T-helper 2 cell treated with Interferon-gamma antibody and Interleukin-4, amounts not matched to agents 5 μg/mL and 100 μg/mL, for 36 hours (primary cell): Measurements from ENCODE around the gene ADI1.
"Not testable (repeated sequence)": the region's sequence is repeated elsewhere in the genome, so short reads cannot be mapped to it uniquely, and the experiment has no call there.

Source experiments
- DNase-seq: peaks from one replicate; pipeline ENCODE4 v3.0.0; 2021; ENCODE audit warnings: low spot score
- H3K27ac Mint-ChIP-seq: one replicate; pipeline ENCODE4 v1.8.0; 2021; ENCODE audit warnings: mild to moderate bottlenecking, mixed read lengths
- H3K27me3 Mint-ChIP-seq: one replicate; pipeline ENCODE4 v1.8.0; 2021; ENCODE audit warnings: low read depth, mixed read lengths
- H3K36me3 Mint-ChIP-seq: one replicate; pipeline ENCODE4 v1.8.0; 2021; ENCODE audit warnings: low read depth, mixed read lengths
- H3K4me1 Mint-ChIP-seq: one replicate; pipeline ENCODE4 v1.8.0; 2021; ENCODE audit warnings: low read depth, mixed read lengths
- H3K4me3 Mint-ChIP-seq: one replicate; pipeline ENCODE4 v1.8.0; 2022; ENCODE audit warnings: mild to moderate bottlenecking, moderate library complexity, mixed read lengths
- H3K9me3 Mint-ChIP-seq: one replicate; pipeline ENCODE4 v1.8.0; 2021; ENCODE audit warnings: mixed read lengths

Gene ADI1

GRCh38 chr2:3454802-3455201, 64.5 kb downstream of the ADI1 start:
- no peak overlapping the region for H3K27ac Mint-ChIP-seq

GRCh38 chr2:3454005-3454404, 65.3 kb downstream of the ADI1 start:
- H3K9me3 Mint-ChIP-seq, H3K27ac Mint-ChIP-seq, DNase-seq, H3K4me1 Mint-ChIP-seq, H3K27me3 Mint-ChIP-seq, H3K4me3 Mint-ChIP-seq: not testable (repeated sequence)
- H3K36me3 Mint-ChIP-seq, result peaks cover 25% of the 10 kb centered on the region

More at GRCh38 chr2:3454802-3455201, 64.5 kb downstream of the ADI1 start:
- H3K4me3 Mint-ChIP-seq, result no peak overlapping the region
- peaks cover 24% of the 10 kb centered on the region for H3K36me3 Mint-ChIP-seq
- DNase-seq, result no peak
- H3K4me1 Mint-ChIP-seq, result peaks cover 2% of the 10 kb centered on the region
- no peaks in the 10 kb centered on the region for H3K27me3 Mint-ChIP-seq
- H3K9me3 Mint-ChIP-seq, result no peaks in the 10 kb centered on the region

- DNase-seq, result no peak
- Mint-ChIP-seq H3K27me3 (no peaks in the 10 kb centered on the region), H3K9me3 (no peaks in the 10 kb centered on the region), H3K36me3 (peaks cover 23% of the 10 kb centered on the region), H3K27ac (no peak overlapping the region), H3K4me1 (peaks cover 2% of the 10 kb centered on the region), H3K4me3 (no peak overlapping the region)
These were observed 65.9 kb downstream of the ADI1 start for GRCh38 chr2:3453190-3453999.

- DNase-seq, result no peak
- Mint-ChIP-seq H3K27me3 (no peaks in the 10 kb centered on the region), H3K36me3 (peaks cover 20% of the 10 kb centered on the region), H3K9me3 (no peaks in the 10 kb centered on the region), H3K4me1 (peaks cover 2% of the 10 kb centered on the region), H3K4me3 (no peak overlapping the region), H3K27ac (no peak overlapping the region)
These were observed 67.2 kb downstream of the ADI1 start for GRCh38 chr2:3451926-3452671.

GRCh38 chr2:3451169-3451568, 68.2 kb downstream of the ADI1 start:
- Mint-ChIP-seq H3K27me3 (no peaks in the 10 kb centered on the region), H3K4me1 (peaks cover 2% of the 10 kb centered on the region), H3K36me3 (peaks cover 19% of the 10 kb centered on the region), H3K9me3 (no peaks in the 10 kb centered on the region), H3K27ac (peak overlapping the region; percentile 37), H3K4me3 (no peak overlapping the region)
- no peak for DNase-seq

- Mint-ChIP-seq H3K9me3 (no peaks in the 10 kb centered on the region), H3K4me1 (peaks cover 2% of the 10 kb centered on the region), H3K36me3 (peaks cover 17% of the 10 kb centered on the region), H3K27me3 (no peaks in the 10 kb centered on the region), H3K4me3 (no peak overlapping the region), H3K27ac (no peak overlapping the region)
- no peak for DNase-seq
These were observed 68.8 kb downstream of the ADI1 start for GRCh38 chr2:3450385-3451010.

GRCh38 chr2:3449936-3450335, 69.4 kb downstream of the ADI1 start:
- peaks cover 17% of the 10 kb centered on the region for H3K36me3 Mint-ChIP-seq
- no peaks in the 10 kb centered on the region for H3K4me1 Mint-ChIP-seq
- DNase-seq, result no peak
- no peak overlapping the region for H3K27ac Mint-ChIP-seq
- H3K27me3 Mint-ChIP-seq, result no peaks in the 10 kb centered on the region
- no peak overlapping the region for H3K4me3 Mint-ChIP-seq
- no peaks in the 10 kb centered on the region for H3K9me3 Mint-ChIP-seq

GRCh38 chr2:3449086-3449485, 70.2 kb downstream of the ADI1 start:
- Mint-ChIP-seq H3K9me3 (no peaks in the 10 kb centered on the region), H3K4me1 (no peaks in the 10 kb centered on the region), H3K27me3 (no peaks in the 10 kb centered on the region), H3K36me3 (peaks cover 17% of the 10 kb centered on the region), H3K4me3 (no peak overlapping the region), H3K27ac (no peak overlapping the region)
- no peak for DNase-seq

- H3K36me3 Mint-ChIP-seq, result peaks cover 17% of the 10 kb centered on the region
- H3K27ac Mint-ChIP-seq, H3K27me3 Mint-ChIP-seq, H3K9me3 Mint-ChIP-seq, H3K4me3 Mint-ChIP-seq, H3K4me1 Mint-ChIP-seq, DNase-seq: not testable (repeated sequence)
These were observed 70.9 kb downstream of the ADI1 start for GRCh38 chr2:3448441-3448911.

GRCh38 chr2:3447789-3448317, 71.5 kb downstream of the ADI1 start:
- Mint-ChIP-seq H3K4me1 (no peaks in the 10 kb centered on the region), H3K27me3 (no peaks in the 10 kb centered on the region), H3K4me3 (no peak overlapping the region), H3K27ac (no peak overlapping the region), H3K9me3 (no peaks in the 10 kb centered on the region), H3K36me3 (peaks cover 17% of the 10 kb centered on the region)
- DNase-seq, result no peak
